HFF-Myc (cell line): ENCODE results near the gene SERPINE2.

Experiments
- DNase-seq: peaks from one replicate; pipeline ENCODE4 v3.0.0-alpha.2; 2011; ENCODE audit warnings: low read depth; ENCODE audit errors: extremely low read depth
- H3K4me3 ChIP-seq: replicated peaks from 2 replicates; pipeline ENCODE4 v1.5.1; 2011; ENCODE audit warnings: low read depth, mild to moderate bottlenecking, control low read depth, low read length
- TF ChIP-seq, protein P1 (sequence below): IDR thresholded peaks from 2 replicates; pipeline ENCODE4 v1.5.1; 2012; ENCODE audit warnings: mild to moderate bottlenecking, low read depth, low read length, control low read depth; ENCODE audit errors: missing control alignments

Gene SERPINE2

DNA sequence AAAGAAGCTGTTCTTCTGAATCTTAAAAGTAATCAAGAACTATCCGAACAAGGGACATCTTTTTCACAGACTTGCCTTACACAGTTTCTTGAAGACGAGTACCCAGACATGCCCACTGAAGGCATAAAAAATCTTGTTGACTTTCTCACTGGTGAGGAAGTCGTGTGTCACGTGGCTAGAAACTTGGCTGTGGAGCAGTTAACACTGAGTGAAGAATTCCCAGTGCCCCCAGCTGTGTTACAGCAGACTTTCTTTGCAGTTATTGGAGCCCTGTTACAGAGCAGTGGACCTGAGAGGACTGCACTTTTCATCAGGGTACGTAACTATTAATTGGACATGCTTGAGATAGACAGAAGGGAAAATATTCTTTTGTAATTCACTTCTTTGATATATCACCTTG is 79.4 kb downstream of the SERPINE2 start:
- DNase-seq: no peak
- peak overlapping the region; percentile 1; the same call in 1 of the 2 replicates for H3K4me3 ChIP-seq
- TF ChIP-seq, protein P1, sequence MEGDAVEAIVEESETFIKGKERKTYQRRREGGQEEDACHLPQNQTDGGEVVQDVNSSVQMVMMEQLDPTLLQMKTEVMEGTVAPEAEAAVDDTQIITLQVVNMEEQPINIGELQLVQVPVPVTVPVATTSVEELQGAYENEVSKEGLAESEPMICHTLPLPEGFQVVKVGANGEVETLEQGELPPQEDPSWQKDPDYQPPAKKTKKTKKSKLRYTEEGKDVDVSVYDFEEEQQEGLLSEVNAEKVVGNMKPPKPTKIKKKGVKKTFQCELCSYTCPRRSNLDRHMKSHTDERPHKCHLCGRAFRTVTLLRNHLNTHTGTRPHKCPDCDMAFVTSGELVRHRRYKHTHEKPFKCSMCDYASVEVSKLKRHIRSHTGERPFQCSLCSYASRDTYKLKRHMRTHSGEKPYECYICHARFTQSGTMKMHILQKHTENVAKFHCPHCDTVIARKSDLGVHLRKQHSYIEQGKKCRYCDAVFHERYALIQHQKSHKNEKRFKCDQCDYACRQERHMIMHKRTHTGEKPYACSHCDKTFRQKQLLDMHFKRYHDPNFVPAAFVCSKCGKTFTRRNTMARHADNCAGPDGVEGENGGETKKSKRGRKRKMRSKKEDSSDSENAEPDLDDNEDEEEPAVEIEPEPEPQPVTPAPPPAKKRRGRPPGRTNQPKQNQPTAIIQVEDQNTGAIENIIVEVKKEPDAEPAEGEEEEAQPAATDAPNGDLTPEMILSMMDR: no peak

DNA sequence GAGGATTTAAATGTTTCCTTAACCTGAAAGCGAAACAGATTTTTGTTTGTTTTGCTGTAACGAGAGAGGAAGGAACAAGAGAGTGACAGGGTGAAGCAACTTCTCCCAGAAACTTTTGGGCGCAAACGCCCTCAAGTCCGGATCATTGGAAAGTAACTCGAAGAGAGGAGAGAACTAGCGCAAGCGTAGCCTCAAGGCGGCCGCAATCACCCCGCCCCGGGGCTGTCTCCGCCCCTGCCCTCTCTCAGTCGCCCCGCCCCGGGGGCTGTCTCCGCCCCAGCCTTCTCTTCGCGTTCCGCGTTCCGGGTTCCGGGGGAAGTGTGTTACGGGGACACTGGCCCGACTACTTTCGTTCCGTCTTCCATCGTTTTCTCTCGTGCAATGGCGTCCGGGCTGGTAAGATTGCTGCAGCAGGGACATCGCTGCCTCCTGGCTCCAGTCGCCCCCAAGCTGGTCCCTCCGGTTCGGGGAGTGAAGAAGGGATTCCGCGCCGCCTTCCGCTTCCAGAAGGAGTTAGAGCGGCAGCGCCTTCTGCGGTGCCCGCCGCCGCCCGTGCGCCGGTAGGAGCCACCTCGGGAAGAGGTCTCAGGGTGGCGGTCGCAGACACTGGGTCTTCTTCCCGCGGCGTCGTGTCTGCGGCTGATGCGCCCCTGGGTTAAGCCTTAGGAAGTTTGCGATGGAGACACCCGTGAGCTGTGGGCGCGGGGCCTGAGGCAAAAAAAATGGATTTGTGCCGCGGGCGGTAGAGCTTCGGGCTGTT is 81.8 kb downstream of the SERPINE2 start, which contains the start of gene MRPL44:
TSS of gene MRPL44 (plus strand) at position 372 of the 760 bp plus-strand sequence. CDS start at position 382, 10 bp downstream.
- DNase-seq: peak; percentile 78
- TF ChIP-seq, protein P1: no peak
- peak within 1 kb of the TSS; percentile 68 for H3K4me3 ChIP-seq

DNA sequence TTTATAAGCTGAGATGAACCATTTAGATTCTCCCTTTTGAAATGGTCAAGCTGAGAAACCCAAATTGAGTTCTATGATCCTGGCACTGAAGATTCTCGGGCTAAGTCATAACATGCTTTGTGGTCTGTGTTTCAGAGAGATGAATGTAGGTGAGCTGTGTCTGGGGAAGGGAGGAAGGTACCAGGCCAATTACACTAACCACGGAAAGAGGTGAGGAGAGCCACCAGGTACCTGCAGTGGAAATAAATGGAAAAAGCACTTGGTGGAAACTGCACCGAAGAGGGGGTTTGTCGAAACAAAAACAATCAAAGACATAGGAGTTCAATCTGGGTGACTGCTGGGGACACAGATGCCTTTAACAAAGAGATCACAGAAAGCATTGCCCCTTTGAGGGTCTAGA is 82.8 kb downstream of the SERPINE2 start:
- H3K4me3 ChIP-seq: no peak overlapping the region
- no peak for DNase-seq
- TF ChIP-seq, protein P1: no peak

DNA sequence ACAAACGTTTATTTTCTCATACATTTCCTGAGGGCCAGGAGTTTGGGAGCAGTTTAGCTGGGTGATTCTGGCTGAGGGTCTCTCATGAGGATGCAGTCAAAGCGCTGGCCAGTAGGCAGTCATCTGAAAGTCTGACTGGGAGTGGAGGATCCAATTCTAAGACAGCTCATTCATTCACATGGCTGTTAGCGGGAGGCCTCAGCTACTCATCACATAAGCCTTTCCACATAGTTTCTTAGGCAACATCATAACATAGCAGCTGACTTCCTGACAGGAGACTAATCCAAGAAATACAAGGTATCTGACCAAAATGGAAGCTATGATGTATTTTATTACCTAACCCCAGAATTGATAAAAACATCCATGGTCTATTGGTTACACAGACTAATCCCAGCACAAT is 84.7 kb downstream of the SERPINE2 start:
- no peak for DNase-seq
- H3K4me3 ChIP-seq: no peak overlapping the region
- TF ChIP-seq, protein P1: no peak

DNA sequence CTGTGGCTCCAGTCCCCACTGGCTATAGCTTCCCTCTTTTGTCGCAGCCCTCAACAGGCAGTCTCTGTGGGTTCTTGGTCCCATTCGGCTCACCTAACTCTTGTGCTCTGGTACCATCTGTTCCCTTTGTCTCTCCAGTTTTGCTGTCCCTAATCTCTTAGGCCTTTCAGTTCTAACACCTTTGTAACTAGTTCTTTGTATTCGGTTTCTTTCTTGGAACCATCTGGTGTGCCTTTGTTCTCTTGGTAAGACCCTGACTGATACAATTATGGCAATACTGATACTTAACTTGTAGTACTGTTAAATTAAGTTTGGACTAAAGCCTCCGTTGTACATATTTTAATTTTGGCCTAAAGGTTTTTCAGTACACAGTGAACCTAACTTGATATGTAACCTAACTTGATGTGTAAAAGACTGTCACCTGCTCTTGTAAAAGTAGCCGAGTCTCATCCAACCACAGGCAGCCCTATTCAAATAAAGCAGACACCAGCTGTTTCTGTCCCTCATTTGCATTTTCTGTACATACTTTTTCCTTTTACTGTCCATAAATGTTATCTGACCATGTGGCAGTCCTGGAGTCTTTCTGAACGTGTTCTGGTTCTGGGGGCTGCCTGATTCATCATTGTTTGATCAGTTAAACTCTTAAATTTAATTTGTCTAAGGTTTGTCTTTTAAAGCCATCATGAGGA is 86.7 kb downstream of the SERPINE2 start:
- H3K4me3 ChIP-seq: no peak overlapping the region
- DNase-seq: no peak
- TF ChIP-seq, protein P1: no peak

DNA sequence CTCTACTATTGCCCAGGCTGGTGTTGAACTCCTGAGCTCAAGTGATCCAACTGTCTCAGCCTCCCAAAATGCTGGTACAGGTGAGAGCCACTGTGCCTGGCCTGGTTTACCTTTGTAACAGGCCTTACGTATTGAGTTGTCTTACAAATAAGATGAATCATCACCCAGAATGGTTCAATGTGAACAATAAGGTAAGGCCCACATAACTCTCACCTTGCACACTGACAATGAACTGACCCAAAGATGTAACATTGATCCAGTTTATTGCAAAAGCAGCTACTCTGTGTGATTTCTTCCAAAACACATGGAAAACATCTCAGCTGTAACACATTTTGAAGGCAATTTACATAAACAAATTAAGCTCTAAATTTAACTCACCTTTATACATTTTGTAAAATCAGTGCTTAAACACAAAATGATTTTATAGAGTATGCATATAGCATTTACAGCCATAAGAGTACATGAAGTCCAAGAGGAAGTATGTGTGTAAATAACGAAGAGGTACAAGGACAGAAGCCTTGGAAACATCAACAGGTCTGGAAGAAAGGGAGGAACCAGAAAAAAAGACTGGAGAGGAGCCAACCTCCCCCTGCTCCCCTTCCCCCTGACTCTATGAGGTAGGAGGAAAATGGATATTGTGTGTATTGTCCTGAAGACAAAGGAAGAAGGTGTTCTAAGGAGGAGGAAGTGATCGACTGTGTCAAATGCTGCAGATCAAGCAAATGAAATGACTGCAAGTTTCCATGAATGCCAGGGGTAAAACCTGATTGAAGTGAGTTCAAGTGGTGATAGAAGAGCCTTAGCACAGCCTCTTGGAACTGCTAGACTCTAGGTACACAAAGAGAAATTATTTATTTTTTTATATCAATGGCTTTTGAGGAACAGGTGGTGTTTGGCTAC is 88.4 kb downstream of the SERPINE2 start:
- no peak for DNase-seq
- H3K4me3 ChIP-seq: no peak overlapping the region
- TF ChIP-seq, protein P1: no peak
